ENCODE measurements around the gene PRLHR. TPM values are rescaled to one million over a fixed set of nuclear protein-coding genes. Genes with fewer than 3 reads are reported as not detected.

Gene PRLHR
- total and polyA plus RNA-seq, 7 donors, result 0.01 to 0.06 TPM; not detected in 5

DNA sequence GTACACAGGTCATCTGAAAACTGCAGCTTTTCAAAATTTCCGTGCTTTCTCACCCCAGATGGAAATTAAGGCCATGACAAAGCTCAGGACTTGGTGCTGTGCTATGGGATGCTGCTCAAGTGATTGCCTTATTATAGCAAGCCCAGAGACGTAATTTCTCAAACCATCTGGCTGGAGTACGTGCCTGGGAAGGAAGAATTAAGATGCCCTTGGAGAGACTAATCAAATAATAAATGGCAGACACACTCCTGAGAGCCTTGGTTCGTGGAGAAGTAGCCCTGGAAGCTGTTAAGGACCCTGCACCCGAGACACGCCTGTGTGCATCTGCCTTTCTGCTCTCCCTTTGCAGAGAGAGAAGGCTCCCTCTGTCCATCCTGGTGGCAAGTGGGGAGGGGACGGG, 38.3 kb upstream of the PRLHR start:
- DNase-seq (no peak), ATAC-seq (no peak)
- Histone ChIP-seq H3K27me3 (ENCODE audit: insufficient read depth in 3 of 3, low read length in 2 of 3) (no peaks in the 10 kb centered on the region), H3K4me3 (no peak overlapping the region), H3K9me3 (no peaks in the 10 kb centered on the region), H3K36me3 (ENCODE audit: insufficient read depth in 1 of 2, low read depth in 1 of 2) (no peaks in the 10 kb centered on the region), H3K27ac (no peak overlapping the region), H3K4me1 (no peaks in the 10 kb centered on the region)
- 58 to 71% (median 60%) methylated on average over 7 of the region's 7 CpGs for WGBS, 3 donors
- TF ChIP-seq, protein P1, sequence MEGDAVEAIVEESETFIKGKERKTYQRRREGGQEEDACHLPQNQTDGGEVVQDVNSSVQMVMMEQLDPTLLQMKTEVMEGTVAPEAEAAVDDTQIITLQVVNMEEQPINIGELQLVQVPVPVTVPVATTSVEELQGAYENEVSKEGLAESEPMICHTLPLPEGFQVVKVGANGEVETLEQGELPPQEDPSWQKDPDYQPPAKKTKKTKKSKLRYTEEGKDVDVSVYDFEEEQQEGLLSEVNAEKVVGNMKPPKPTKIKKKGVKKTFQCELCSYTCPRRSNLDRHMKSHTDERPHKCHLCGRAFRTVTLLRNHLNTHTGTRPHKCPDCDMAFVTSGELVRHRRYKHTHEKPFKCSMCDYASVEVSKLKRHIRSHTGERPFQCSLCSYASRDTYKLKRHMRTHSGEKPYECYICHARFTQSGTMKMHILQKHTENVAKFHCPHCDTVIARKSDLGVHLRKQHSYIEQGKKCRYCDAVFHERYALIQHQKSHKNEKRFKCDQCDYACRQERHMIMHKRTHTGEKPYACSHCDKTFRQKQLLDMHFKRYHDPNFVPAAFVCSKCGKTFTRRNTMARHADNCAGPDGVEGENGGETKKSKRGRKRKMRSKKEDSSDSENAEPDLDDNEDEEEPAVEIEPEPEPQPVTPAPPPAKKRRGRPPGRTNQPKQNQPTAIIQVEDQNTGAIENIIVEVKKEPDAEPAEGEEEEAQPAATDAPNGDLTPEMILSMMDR (IDR thresholded peaks at IDR 0.05), result no peak
- intact Hi-C loops (cut with DNase I), result no loop called here

DNA sequence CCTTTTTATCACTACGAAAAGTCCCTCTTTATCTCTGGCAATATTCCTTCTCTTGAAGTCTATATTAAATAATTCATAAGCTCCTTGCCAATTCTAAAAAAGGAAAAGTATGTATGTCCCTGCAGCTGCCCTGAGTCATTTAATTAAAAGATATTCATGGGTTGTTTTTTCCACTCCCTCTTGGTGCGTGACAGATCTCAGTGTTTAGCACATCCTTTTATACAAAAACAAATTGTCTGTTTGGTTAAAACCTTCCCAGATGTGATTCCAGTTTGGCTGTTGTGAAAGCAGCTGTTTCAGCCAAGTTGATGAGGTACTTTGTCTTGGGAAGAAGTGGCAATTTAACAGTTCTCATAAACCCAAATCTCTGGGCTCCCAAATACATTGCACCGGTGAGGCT, 33.8 kb upstream of the PRLHR start:
- Histone ChIP-seq H3K27ac (no peak overlapping the region), H3K9me3 (no peaks in the 10 kb centered on the region), H3K36me3 (ENCODE audit: insufficient read depth in 1 of 2, low read depth in 1 of 2) (no peaks in the 10 kb centered on the region), H3K4me3 (no peak overlapping the region), H3K27me3 (ENCODE audit: insufficient read depth in 3 of 3, low read length in 2 of 3) (no peaks in the 10 kb centered on the region), H3K4me1 (no peaks in the 10 kb centered on the region)
- WGBS, 3 donors, result 17 to 25% (median 19%) methylated on average over 3 of the region's 3 CpGs
- TF ChIP-seq, protein P1 (IDR thresholded peaks at IDR 0.05), result no peak
- intact Hi-C loops (cut with DNase I), result no loop called here
- ATAC-seq, result no peak
- no peak for DNase-seq

DNA sequence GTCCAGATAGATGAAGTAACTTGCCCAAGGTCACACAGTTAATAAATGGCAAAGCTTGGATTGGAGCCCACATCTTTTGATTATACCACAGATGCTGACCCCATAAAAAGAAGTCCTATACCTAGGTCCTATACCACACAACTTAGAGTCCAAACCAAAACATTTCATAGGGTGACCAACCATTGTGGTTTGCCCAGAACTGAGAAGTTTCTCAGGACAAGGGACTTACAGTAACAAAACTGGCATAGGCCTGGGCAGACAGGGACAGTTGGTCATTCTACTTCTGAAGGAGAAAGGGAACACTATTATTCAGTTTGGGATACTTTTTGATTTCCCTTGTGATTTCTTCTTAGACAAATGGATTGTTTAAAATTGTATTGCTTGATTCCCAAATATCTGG, 32.9 kb upstream of the PRLHR start:
- no peak overlapping the region for H3K4me3 ChIP-seq
- H3K4me1 ChIP-seq, result no peaks in the 10 kb centered on the region
- TF ChIP-seq, protein P1 (IDR thresholded peaks at IDR 0.05), result no peak
- no peak overlapping the region for H3K27ac ChIP-seq
- no peak for DNase-seq
- H3K27me3 ChIP-seq (ENCODE audit: insufficient read depth in 3 of 3, low read length in 2 of 3), result peaks cover 0 to 3% (median 0%) of the 10 kb centered on the region in 3 donors
- ATAC-seq, result no peak
- no peaks in the 10 kb centered on the region for H3K9me3 ChIP-seq
- intact Hi-C loops (cut with DNase I), result no loop called here
- no peaks in the 10 kb centered on the region for H3K36me3 ChIP-seq (ENCODE audit: insufficient read depth in 1 of 2, low read depth in 1 of 2)

DNA sequence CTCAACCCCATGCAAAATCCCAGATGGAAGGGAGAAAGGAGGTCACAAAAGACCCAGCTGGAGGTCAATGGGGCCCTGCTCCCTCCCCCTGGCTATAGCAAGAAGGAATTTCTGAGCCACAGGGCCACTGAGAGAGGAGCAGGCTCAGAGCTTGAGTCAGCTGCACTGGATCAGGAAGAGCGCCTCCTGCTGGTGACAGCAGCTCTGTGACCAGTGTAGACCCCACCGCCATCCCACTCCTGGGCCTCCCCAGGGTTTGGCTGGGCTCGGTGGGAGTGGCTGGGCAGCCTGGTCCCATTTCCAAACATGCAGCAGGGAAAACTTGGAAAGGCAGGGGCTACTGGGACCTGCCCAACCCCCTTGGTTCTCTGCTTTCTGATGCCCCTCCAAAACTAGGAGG, 31.5 kb upstream of the PRLHR start:
- TF ChIP-seq, protein P1 (IDR thresholded peaks at IDR 0.05), result no peak
- no peak for DNase-seq
- H3K27me3 ChIP-seq (ENCODE audit: insufficient read depth in 3 of 3, low read length in 2 of 3), result peaks cover 0 to 3% (median 0%) of the 10 kb centered on the region in 3 donors
- H3K36me3 ChIP-seq (ENCODE audit: insufficient read depth in 1 of 2, low read depth in 1 of 2), result no peaks in the 10 kb centered on the region
- ATAC-seq, result no peak
- WGBS, 3 donors, result 59 to 71% (median 64%) methylated on average over 3 of the region's 3 CpGs
- no peak overlapping the region for H3K27ac ChIP-seq
- H3K4me3 ChIP-seq, result no peak overlapping the region
- no peaks in the 10 kb centered on the region for H3K4me1 ChIP-seq
- intact Hi-C loops (cut with DNase I), result no loop called here
- no peaks in the 10 kb centered on the region for H3K9me3 ChIP-seq

- H3K4me3 ChIP-seq, result no peak overlapping the region
- no peak for ATAC-seq
- DNase-seq, result no peak
- 48 to 56% (median 56%) methylated on average over 3 of the region's 3 CpGs for WGBS, 3 donors
- peaks cover 0 to 5% (median 0%) of the 10 kb centered on the region in 3 donors for H3K27me3 ChIP-seq (ENCODE audit: insufficient read depth in 3 of 3, low read length in 2 of 3)
- no peaks in the 10 kb centered on the region for H3K36me3 ChIP-seq (ENCODE audit: insufficient read depth in 1 of 2, low read depth in 1 of 2)
- TF ChIP-seq, protein P1 (IDR thresholded peaks at IDR 0.05), result no peak
- no peak overlapping the region for H3K27ac ChIP-seq
- no peaks in the 10 kb centered on the region for H3K9me3 ChIP-seq
- intact Hi-C loops (cut with DNase I), result no loop called here
- H3K4me1 ChIP-seq, result no peaks in the 10 kb centered on the region
Observed at GRCh38 chr10:118625504-118625903, 30.1 kb upstream of the PRLHR start.

All from psoas muscle (tissue), 8 donors.